ENCODE data around the gene SEMA7A.
"Not testable (repeated sequence)": the region's sequence is repeated elsewhere in the genome, so short reads cannot be mapped to it uniquely, and the experiment has no call there.

- TF ChIP-seq CTCF (conservative IDR thresholded peaks at IDR 0.05 in 1 of 2, IDR thresholded peaks at IDR 0.05 in 1 of 2; ENCODE audit: extremely low read depth in 1 of 2, insufficient read depth in 1 of 2, low read depth in 1 of 2, low read length in 2 of 2); EZH2 (IDR thresholded peaks at IDR 0.05; ENCODE audit: borderline replicate concordance, low read length): not testable (repeated sequence)
Measured at GRCh38 chr15:74390049-74390646, 43.6 kb downstream of the SEMA7A start.
